NCI-H526 (cell line): ENCODE measurements around the gene OR4D6.
"Not testable (repeated sequence)": the region's sequence is repeated elsewhere in the genome, so short reads cannot be mapped to it uniquely, and the experiment has no call there.

ENCODE experiments used
- DNase-seq, 2 experiments: peaks; one replicate each; lab custom pipeline; 2025; lab: John Stamatoyannopoulos, UW

Gene OR4D6

DNA sequence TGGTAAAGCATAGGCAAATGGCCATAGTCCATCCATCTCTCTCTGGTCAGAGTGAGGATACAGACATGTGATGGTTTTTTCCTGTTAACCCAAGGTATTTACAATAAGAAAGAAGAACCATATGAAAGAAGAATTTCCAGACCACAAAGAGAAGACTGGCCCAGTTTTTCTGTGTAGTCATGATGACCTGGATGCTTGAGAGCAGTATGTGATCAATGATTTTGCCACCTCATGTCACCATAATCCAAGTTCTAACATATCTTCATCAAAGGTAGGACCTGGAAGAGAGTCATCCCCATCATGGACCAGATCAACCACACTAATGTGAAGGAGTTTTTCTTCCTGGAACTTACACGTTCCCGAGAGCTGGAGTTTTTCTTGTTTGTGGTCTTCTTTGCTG is at the start of gene OR4D6:
Gene OR4D6 (plus strand): TSS at position 301 of the 400 bp plus-strand sequence. CDS start 0 bp downstream, at position 301.
- no peak for DNase-seq

DNA sequence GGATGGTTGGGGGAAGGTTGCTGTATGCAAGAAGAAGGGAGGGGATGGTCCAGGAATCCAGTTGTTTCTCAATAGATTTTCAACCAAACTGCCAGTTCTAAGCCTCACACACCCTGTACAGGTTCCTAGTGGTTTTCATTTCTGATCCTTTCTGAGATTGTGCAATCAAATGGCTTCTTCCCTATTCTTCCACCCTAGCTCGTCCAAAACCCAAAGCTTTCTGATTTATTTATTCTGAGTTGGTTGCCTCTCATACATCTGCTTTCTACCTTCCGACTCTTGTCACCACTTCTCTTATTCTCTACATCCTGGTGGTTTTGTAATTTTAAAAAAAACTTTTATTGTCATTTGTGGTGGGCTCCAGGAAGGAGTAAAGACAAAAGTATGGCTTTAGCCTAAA is 43.1 kb upstream of the OR4D6 start:
- DNase-seq: no peak

DNA sequence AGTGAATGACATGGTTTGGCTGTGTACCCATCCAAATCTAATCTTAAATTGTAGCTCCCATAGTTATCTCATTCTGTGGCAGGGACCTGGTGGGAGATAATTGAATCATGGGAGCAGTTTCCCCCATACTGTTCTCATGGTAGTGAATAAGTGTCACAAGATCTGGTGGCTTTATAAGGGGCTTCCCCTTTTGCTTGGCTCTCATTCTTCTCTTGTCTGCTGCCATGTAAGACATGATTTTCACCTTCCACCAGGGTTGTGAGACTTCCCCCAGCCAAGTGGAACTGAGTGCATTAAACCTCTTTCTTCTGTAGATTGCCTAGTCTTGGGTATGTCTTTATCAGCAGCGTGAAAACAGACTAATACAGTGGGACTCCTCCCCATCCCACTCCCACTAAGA is 41.6 kb upstream of the OR4D6 start:
- no peak for DNase-seq

DNA sequence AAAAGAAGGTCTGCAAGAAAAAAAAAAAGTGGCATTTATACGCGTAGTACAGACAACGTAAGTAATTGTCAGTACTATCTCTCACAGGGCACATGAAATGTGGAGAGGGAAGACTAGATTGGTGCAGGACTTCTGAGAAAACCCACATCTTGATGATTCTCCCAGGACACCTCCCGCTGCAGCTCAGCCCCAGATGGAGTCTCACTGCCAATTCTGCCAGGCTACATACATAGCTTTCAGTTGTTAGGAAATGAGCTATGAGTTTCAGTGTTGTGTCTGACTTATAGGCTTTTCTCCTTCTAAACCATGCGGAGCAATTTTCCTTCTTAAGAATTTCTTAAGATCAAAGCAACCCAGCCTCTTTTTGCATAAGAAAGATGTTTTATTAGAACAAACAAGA is 40.1 kb upstream of the OR4D6 start:
- DNase-seq: no peak

DNA sequence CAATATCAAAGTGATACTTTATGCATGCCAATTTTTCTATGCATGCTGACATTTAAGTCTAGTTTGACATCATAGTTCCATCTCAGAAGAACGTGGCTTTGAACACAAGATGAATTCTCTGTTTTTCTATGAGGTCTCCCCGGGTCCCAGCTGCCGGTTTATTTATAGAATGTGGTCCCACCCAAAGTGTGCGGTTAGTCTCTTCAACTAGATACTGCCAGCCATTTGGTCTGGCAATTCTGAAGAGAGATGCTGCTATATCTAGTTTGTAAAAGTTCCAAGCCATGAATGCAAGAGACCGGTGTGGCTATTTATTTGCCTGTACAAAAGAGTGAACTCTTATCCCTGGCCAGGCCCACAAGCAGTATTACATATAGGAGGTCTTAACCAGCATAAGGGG is 39.7 kb upstream of the OR4D6 start:
- no peak for DNase-seq

GRCh38 chr11:59418156-59418555 is 38.6 kb upstream of the OR4D6 start:
- no peak for DNase-seq

- DNase-seq: no peak
Measured at GRCh38 chr11:59423835-59424234, 32.9 kb upstream of the OR4D6 start.

DNA sequence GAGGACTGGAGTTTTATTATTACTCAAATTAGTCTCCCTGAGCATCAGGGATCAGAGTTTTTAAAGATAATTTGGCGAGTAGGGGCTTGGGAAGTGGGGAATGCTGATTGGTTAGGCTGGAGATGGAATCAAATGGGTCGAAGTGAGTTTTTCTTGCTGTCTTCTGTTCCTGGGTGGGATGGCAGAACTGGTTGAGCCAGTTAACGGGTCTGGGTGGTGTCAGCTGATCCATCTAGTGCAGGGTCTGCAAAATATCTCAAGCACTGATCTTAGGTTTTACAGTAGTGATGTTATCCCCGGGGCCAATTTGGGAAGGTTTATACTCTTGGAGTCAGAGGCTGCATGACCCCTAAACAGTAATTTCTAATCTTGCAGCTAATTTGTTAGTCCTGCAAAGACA is 31.6 kb upstream of the OR4D6 start:
- no peak for DNase-seq

GRCh38 chr11:59426361-59427067 is 30.2 kb upstream of the OR4D6 start, which contains the start of gene OR5A2:
TSS of gene OR5A2 (minus strand) at chr11:59426413. CDS start at chr11:59422953, 3,460 bp downstream.
- no peak for DNase-seq

DNA sequence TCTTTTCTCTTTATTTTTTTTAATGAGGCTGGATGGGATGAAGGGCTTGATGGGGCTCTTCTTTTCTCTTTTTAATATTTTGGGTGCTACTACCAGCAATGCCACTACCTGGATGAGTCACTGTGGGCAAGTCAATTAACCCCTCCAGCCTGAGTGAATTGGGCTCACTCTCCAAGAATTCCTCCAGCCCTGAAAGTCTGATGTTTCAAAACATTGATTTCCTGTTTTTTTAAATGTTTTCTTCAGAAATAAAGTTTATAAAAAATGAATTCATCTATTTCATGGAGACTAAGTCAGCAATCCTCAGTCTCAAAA is 29.7 kb upstream of the OR4D6 start:
- no peak for DNase-seq

DNA sequence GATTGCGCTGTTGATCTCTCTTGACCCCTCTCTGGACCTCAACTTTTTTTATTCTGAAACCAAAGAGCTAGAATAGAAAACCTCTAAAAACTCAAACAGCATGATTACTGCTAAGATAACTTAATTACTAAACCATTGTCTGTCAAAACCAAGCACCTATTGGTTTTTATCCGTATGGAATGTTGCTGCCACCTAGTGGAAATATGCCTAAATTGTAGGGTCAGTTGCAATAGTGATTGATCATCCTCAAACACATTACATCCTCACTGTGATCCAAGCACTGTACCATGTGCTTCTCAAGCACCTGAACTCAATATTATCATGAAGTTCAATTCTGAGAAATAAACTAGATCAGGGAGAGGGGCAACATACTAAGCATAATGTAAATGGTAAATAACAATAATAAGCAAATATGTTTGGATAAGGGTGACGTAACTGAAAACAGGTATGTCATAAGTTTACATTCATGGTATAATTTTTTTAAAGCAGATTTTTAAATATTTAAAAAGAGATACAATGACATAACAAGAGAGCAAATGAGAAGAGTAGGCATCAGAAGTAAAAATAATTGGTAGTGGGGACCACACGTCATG is 26.7 kb upstream of the OR4D6 start:
- DNase-seq: peak; percentile 10 to 70

DNA sequence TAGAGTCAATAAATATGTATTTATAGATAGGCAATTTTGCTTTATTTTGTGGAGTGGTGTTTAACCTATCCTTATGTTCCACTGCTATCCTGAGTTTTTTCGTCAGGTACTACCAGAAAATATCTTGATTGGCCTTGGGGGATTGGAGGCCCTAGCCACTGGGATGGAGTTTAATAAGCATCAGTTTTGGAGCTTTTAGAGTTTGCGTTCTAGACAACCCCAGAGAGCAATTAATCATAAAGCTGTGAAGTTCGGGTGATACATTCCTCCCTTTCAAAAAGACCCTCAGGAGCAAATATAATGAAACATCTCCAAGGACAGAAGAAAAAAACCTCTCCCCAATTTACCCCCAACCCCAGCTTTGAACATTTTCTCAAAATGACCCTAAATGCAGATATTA is 20.6 kb upstream of the OR4D6 start, which contains the start of gene OR5A1:
Gene OR5A1 (plus strand): TSS at position 301 of the 400 bp plus-strand sequence. CDS start 6,700 bp downstream, outside the sequence.
- DNase-seq: no peak

- DNase-seq: no peak
Measured at GRCh38 chr11:59437770-59438169, 19.0 kb upstream of the OR4D6 start.

GRCh38 chr11:59445624-59446023 is 11.1 kb upstream of the OR4D6 start:
- DNase-seq: not testable (repeated sequence)

DNA sequence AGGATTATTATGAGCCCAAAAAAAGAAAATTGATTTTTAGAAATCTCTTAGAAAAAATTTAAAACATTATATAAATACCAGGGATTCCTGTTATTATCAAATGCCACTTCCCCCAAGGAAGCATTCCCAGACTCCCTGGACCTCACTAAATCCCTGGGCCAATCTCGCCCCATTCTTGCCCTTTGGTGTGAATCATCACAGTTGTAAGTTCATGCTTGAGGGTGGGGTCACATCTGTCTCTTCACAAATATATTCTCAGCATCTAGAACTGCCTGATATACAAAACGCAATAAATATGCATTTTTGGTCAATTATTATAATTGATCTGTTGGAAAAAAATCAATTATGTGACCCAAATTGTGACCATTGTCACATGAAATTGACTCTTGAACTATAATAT is 8.3 kb upstream of the OR4D6 start:
- no peak for DNase-seq

DNA sequence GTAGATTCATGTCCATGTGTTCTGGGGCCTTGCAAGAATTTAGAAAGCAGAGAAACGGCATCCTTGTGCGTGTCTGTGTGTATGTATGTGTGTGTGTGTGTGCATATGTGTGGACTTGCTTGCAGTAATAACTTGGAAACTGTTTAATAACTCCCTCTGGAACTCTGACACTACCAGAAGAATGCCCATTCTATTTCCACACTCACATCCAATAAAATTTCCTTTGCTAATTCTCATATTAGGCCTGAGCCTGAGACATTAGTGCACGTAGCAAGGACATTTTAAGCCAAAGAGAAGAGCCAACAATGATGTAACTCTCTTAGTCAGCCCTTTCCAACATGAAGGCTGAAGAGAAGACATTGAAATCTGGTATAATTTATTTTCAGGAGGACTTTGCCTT is 3.2 kb downstream of the OR4D6 start:
- DNase-seq: no peak

DNA sequence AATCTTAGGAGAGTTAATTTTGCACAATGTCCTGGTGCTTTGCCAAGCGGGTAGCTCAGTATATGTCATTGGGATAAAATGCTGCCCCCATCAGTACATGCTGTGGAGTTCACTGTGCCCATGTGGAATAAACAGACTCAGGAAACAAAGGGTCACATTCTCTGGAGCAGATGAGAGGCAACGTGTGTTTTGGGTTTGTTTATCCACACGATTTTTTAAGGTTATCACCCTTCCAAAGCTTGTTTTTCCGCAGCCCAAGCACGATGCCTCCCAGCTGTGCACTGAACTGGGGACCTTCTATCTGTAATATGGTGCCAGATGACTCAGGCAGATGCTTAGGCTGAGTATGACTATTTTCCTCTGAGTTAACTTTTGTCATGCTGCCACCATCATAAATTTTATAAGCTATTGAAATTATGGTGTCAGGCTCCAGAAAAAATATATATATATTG is 6.5 kb downstream of the OR4D6 start:
- DNase-seq: no peak

DNA sequence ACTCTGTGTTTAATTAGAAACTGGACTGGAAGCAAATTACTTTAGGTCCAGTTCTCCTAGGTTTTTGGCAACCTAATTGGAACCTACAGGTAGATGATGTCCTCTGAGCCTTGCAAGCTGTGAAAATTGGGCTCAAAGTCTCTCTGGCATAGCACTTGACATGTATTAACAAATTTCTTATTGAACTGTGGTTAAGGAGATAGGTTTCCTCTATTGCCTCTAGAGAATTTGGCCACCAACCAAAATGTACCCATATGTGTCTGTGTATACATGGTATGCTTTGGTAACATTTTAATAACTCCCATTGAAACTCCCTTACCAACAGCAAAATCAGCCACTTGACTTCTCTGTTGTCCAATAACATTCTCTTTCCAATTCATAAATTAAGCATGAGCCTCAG is 16.3 kb downstream of the OR4D6 start, which contains the start of gene OR4D10:
Gene OR4D10 (plus strand): TSS at position 301 of the 400 bp plus-strand sequence. CDS start 4,115 bp downstream, outside the sequence.
- no peak for DNase-seq

DNA sequence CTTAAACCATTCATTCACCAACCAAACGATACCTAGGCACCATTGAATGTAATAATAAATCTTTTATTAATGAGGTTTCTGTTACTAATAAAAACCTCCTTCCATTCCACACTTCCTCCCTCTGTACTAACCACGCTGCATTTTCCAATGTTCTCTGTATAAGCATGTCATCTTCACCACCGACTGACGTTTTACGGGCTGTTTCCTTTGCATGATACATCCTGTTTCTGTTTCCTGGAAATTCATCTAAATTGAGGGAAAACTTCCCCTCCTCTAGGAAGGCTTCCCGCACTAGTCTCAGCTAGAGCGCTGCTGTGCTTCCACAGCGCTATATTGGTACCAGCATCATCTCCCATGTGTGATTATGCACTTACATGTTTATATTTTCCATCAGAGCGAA is 18.4 kb downstream of the OR4D6 start:
- no peak for DNase-seq

GRCh38 chr11:59479906-59480305 is 23.1 kb downstream of the OR4D6 start:
- DNase-seq: no peak

DNA sequence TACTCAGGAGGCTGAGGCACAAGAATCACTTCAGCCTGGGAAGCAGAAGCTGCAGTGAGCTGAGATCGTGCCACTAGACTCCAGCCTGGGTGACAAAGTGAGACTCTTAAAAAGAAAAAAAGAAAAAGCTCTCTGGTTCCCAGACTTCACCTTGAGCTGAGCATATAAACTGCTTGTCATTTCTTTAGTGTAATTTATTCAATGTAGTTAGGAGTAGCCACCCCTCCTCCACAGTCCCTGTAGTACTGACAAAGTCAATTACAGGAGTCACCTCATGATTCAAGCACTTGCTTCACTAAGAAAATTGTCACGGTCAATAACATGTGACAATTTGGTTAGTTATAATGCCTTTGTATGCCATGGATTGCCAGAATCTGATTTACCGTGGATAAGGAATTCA is 23.6 kb downstream of the OR4D6 start:
- DNase-seq: no peak

- no peak for DNase-seq
Measured at GRCh38 chr11:59501931-59502330, 45.2 kb downstream of the OR4D6 start.

- DNase-seq: no peak
Measured at GRCh38 chr11:59503276-59503675, 46.5 kb downstream of the OR4D6 start, which contains the start of gene OR4D11. TSS of gene OR4D11 (plus strand) at chr11:59503576. CDS start at chr11:59503576, 0 bp downstream.
